ENCODE results near the gene JKAMP.

Gene JKAMP

GRCh38 chr14:59541731-59542130 lies 57.4 kb downstream of the JKAMP start:
- TF ChIP-seq CTCF (IDR thresholded peaks at IDR 0.05; ENCODE audit: control insufficient read depth, insufficient read depth, low read depth, low read length, missing control alignments) = no peak
- DNase-seq (ENCODE audit: low read depth) = no peak
- no peak overlapping the region for H3K4me3 ChIP-seq (ENCODE audit: control insufficient read depth, low read depth, low read length)

GRCh38 chr14:59543873-59544272 lies 59.6 kb downstream of the JKAMP start:
- DNase-seq (ENCODE audit: low read depth) = no peak
- no peak overlapping the region for H3K4me3 ChIP-seq (ENCODE audit: control insufficient read depth, low read depth, low read length)
- no peak for TF ChIP-seq CTCF (IDR thresholded peaks at IDR 0.05; ENCODE audit: control insufficient read depth, insufficient read depth, low read depth, low read length, missing control alignments)

GRCh38 chr14:59547310-59547709 lies 63.0 kb downstream of the JKAMP start:
- no peak for TF ChIP-seq CTCF (IDR thresholded peaks at IDR 0.05; ENCODE audit: control insufficient read depth, insufficient read depth, low read depth, low read length, missing control alignments)
- H3K4me3 ChIP-seq (ENCODE audit: control insufficient read depth, low read depth, low read length) = no peak overlapping the region
- no peak for DNase-seq (ENCODE audit: low read depth)

Measured in AG09309 (cell line).